HCT116 (cell line): ENCODE measurements around the gene STX5. TPM values are rescaled to one million over a fixed set of nuclear protein-coding genes. Genes with fewer than 3 reads are reported as not detected.
A peak's percentile ranks its signal among the peaks of the same experiment; 100 is the strongest.

Experiments
- ATAC-seq: fragments of 200-7000 bp; cut with Tn5 transposase; 2 replicates; pipeline ENCODE4 v1.9.1; 2020; ENCODE audit warnings: mild to moderate bottlenecking, moderate library complexity
- BruUV-seq: library from RNA; stranded (reverse); fragments of 400-500 nt; replicated peaks from 2 replicates; lab custom pipeline; 2021; lab: Mats Ljungman, UMichigan
- CTCF ChIA-PET: fragments of 300-600 bp; sonication (Branson Sonifier 250); formaldehyde crosslinking; loops from one replicate; lab custom pipeline; 2021; ENCODE audit warnings: antibody characterized with exemption; lab: Charles Lee
- POLR2A ChIA-PET: fragments of 300-600, 350-600 bp; sonication (Branson Sonifier 250); formaldehyde crosslinking; loops from one replicate; lab custom pipeline; 2021; ENCODE audit warnings: antibody characterized with exemption; lab: Charles Lee
- RAD21 ChIA-PET, 2 experiments: fragments of 300-600 bp; sonication (Branson Sonifier 250); formaldehyde crosslinking; loops; one replicate each; lab custom pipeline; 2023; ENCODE audit warnings: low total read pairs in 2 of 2; ENCODE audit not compliant: uncharacterized antibody in 2 of 2, unreplicated experiment in 2 of 2, low non-redundant PET in 1 of 2; lab: Charles Lee
- DNase-seq: peaks from one replicate; pipeline ENCODE4 v3.0.0-alpha.2; 2010; ENCODE audit warnings: low read depth, low spot score
- H2AFZ ChIP-seq: fragments of 200-600 bp; shearing (Covaris generic), sonication (generic); 2 replicates; pipeline ENCODE4 v1.6.1; 2017; ENCODE audit warnings: low read depth, mixed run types, mixed read lengths, antibody characterized with exemption, low read length; ENCODE audit not compliant: poor library complexity, severe bottlenecking
- H3K27ac ChIP-seq: 2 replicates; pipeline ENCODE4 v1.5.1; 2012; ENCODE audit warnings: low read depth, low read length
- H3K27me3 ChIP-seq: fragments of 200-600 bp; sonication (generic); 2 replicates; pipeline ENCODE4 v1.6.1; 2016; ENCODE audit warnings: mixed run types, low read length, mixed read lengths; ENCODE audit not compliant: insufficient read depth
- H3K36me3 ChIP-seq, 2 experiments: fragments of 200-500 bp in 1 of 2; fragments of 200-600 bp in 1 of 2; sonication (Bioruptor generic) in 1 of 2; sonication (generic) in 1 of 2; 2 replicates each; pipeline versions ENCODE4 v1.5.1 to v1.6.1; 2014 to 2016; ENCODE audit warnings: low read length in 2 of 2, inconsistent platforms in 1 of 2, mixed read lengths in 1 of 2, mixed run types in 1 of 2; ENCODE audit not compliant: insufficient read depth in 2 of 2, control insufficient read depth in 1 of 2
- H3K4me1 ChIP-seq, 2 experiments: fragments of 200-600 bp in 1 of 2; sonication (generic) in 1 of 2; 2 replicates each; pipeline versions ENCODE4 v1.5.1 to v1.6.1; 2012 to 2017; ENCODE audit warnings: low read length in 2 of 2, inconsistent platforms in 1 of 2, mild to moderate bottlenecking in 1 of 2, mixed read lengths in 1 of 2, mixed run types in 1 of 2, moderate library complexity in 1 of 2; ENCODE audit not compliant: insufficient read depth in 2 of 2, control insufficient read depth in 1 of 2
- H3K4me2 ChIP-seq: fragments of 200-600 bp; sonication (generic); 2 replicates; pipeline ENCODE4 v1.6.1; 2017; ENCODE audit warnings: mixed run types, low read length, mixed read lengths
- H3K4me3 ChIP-seq, 2 experiments: fragments of 200-600 bp in 1 of 2; sonication (generic) in 1 of 2; replicated peaks in 1 of 2; 2 replicates each; pipeline ENCODE4 v1.5.1; 2011 to 2016; ENCODE audit warnings: low read length in 2 of 2, control low read depth in 1 of 2, low read depth in 1 of 2, mild to moderate bottlenecking in 1 of 2, mixed read lengths in 1 of 2, mixed run types in 1 of 2
- H3K79me2 ChIP-seq: fragments of 200-600 bp; sonication (generic); 2 replicates; pipeline ENCODE4 v1.6.1; 2017; ENCODE audit warnings: mild to moderate bottlenecking, mixed run types, low read length, moderate library complexity, mixed read lengths; ENCODE audit not compliant: insufficient read depth
- H3K9ac ChIP-seq: fragments of 200-600 bp; sonication (generic); 2 replicates; pipeline ENCODE4 v1.6.1; 2016; ENCODE audit warnings: low read length, mixed read lengths
- H3K9me2 ChIP-seq: fragments of 200-600 bp; sonication (generic), shearing (Covaris generic); 2 replicates; pipeline ENCODE4 v1.6.1; 2017; ENCODE audit warnings: mixed run types, mild to moderate bottlenecking, moderate library complexity; ENCODE audit not compliant: insufficient read depth
- H3K9me3 ChIP-seq, 2 experiments: fragments of 200-500 bp in 1 of 2; fragments of 200-600 bp in 1 of 2; sonication (Bioruptor generic) in 1 of 2; sonication (generic) in 1 of 2; 2 replicates each; pipeline ENCODE4 v1.6.1; 2014 to 2017; ENCODE audit warnings: low read length in 2 of 2, mixed read lengths in 2 of 2, inconsistent platforms in 1 of 2, low read depth in 1 of 2, mild to moderate bottlenecking in 1 of 2, mixed run types in 1 of 2, moderate library complexity in 1 of 2; ENCODE audit not compliant: control insufficient read depth in 1 of 2, insufficient read depth in 1 of 2
- H4K20me1 ChIP-seq: fragments of 200-600 bp; sonication (generic), shearing (Covaris generic); 2 replicates; pipeline ENCODE4 v1.6.1; 2017; ENCODE audit warnings: mixed run types, mild to moderate bottlenecking, moderate library complexity; ENCODE audit not compliant: insufficient read depth
- CBX3 ChIP-seq: IDR thresholded peaks from 2 replicates; pipeline ENCODE4 v1.6.1; 2012; ENCODE audit warnings: low read depth
- EZH2phosphoT487 ChIP-seq: fragments of 200-600 bp; IDR thresholded peaks from 2 replicates; pipeline ENCODE4 v1.6.1; 2018; ENCODE audit warnings: antibody characterized with exemption, borderline replicate concordance
- POLR2AphosphoS5 ChIP-seq: IDR thresholded peaks from 2 replicates; pipeline ENCODE4 v1.6.1; 2011; ENCODE audit warnings: mild to moderate bottlenecking, low read depth, low read length, moderate library complexity
- TCF7L2 ChIP-seq: IDR thresholded peaks from 2 replicates; pipeline ENCODE4 v1.7.0; 2011; ENCODE audit warnings: borderline replicate concordance, inconsistent platforms; ENCODE audit not compliant: insufficient read depth, insufficient read length; ENCODE audit errors: extremely low read depth
- ZNF274 ChIP-seq: fragments of 200-500 bp; sonication (Bioruptor generic); IDR thresholded peaks from 2 replicates; pipeline ENCODE4 v1.6.1; 2014; ENCODE audit warnings: mild to moderate bottlenecking, low read depth, low read length, inconsistent platforms
- intact Hi-C: fragments of 100-400 bp; cut with micrococcal nuclease; formaldehyde crosslinking; loops from 2 replicates; pipeline ENCODE4 v1.10.0; 2022
- total RNA-seq: library from RNA; stranded (reverse); gene quantifications from one replicate; pipeline ENCODE4 v1.2.1, GENCODE V29; 2021; ENCODE audit not compliant: unreplicated experiment
- TF ChIP-seq, protein P1 (sequence below), 3 experiments: fragments of 200-600 bp in 1 of 3; sonication (generic) in 1 of 3; IDR thresholded peaks in 2 of 3; conservative IDR thresholded peaks in 1 of 3; 2 replicates each; pipeline ENCODE4 v1.5.1; 2012 to 2017; ENCODE audit warnings: low read depth in 2 of 3, low read length in 2 of 3, antibody characterized with exemption in 1 of 3, borderline replicate concordance in 1 of 3, control low read depth in 1 of 3, mild to moderate bottlenecking in 1 of 3, mixed read lengths in 1 of 3, mixed run types in 1 of 3, moderate library complexity in 1 of 3; ENCODE audit not compliant: insufficient read depth in 1 of 3

The STX5 gene
- total RNA-seq, 1 experiment from 2014 or later: 29.5 TPM

DNA sequence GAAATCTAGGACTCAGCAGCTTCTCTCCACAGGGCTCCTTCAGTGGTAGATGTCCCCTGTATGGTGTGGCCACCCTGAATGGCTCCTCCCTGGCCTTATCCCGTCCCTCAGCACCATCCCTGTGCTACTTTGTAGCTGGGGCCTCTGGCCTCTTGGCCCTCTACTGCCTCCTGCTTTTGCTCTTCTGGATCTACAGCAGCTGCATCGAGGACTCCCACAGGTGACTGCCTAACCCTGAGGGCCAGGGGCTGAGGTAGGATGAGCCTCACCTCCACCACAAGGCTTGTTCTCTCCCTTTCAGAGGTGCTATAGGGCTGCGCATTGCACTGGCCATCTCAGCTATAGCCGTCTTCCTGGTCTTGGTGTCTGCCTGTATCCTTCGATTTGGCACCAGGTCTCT lies 42.9 kb downstream of the STX5 start:
- ChIA-PET POLR2A (interaction anchor here (6.1 kb wide), 1 partner anchor 51 kb away, joined by 82 read pairs; the partner anchor contains the start of gene WDR74), CTCF (interaction anchor here (1.4 kb wide), 1 partner anchor 394 kb away, joined by 4 read pairs; no protein-coding TSS in a partner anchor), RAD21 (no interaction called here)
- H3K36me3 ChIP-seq: peaks cover 11 to 34% of the 10 kb centered on the region in 2 experiments; a peak in 2 of 4 replicates
- H3K9ac ChIP-seq: peak overlapping the region; percentile 86
- no peak overlapping the region for H2AFZ ChIP-seq
- DNase-seq: no peak
- peak overlapping the region; percentile 96 for H3K27ac ChIP-seq
- BruUV-seq: no TSS peak
- H3K9me2 ChIP-seq: no peaks in the 10 kb centered on the region
- intact Hi-C loops: loop anchor here (1.0 to 5.0 kb wide), 3 partner anchors 51 to 117 kb away; partner anchors contain the start of genes LBHD1, SLC3A2 and UQCC3
- ATAC-seq: no peak
- H3K4me1 ChIP-seq: peaks cover 26 to 47% of the 10 kb centered on the region in 2 experiments; a peak in 3 of 4 replicates
- peaks cover 51% of the 10 kb centered on the region for H3K79me2 ChIP-seq
- H3K27me3 ChIP-seq: no peaks in the 10 kb centered on the region
- H3K4me2 ChIP-seq: peak overlapping the region; percentile 91
- no peaks in the 10 kb centered on the region for H4K20me1 ChIP-seq
- no peak for TF ChIP-seq ZNF274
- no peak for TF ChIP-seq EZH2phosphoT487
- TF ChIP-seq, protein P1, sequence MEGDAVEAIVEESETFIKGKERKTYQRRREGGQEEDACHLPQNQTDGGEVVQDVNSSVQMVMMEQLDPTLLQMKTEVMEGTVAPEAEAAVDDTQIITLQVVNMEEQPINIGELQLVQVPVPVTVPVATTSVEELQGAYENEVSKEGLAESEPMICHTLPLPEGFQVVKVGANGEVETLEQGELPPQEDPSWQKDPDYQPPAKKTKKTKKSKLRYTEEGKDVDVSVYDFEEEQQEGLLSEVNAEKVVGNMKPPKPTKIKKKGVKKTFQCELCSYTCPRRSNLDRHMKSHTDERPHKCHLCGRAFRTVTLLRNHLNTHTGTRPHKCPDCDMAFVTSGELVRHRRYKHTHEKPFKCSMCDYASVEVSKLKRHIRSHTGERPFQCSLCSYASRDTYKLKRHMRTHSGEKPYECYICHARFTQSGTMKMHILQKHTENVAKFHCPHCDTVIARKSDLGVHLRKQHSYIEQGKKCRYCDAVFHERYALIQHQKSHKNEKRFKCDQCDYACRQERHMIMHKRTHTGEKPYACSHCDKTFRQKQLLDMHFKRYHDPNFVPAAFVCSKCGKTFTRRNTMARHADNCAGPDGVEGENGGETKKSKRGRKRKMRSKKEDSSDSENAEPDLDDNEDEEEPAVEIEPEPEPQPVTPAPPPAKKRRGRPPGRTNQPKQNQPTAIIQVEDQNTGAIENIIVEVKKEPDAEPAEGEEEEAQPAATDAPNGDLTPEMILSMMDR (IDR thresholded peaks at IDR 0.05 in 2 of 3, conservative IDR thresholded peaks at IDR 0.05 in 1 of 3; ENCODE audit: borderline replicate concordance in 1 of 3, insufficient read depth in 1 of 3, low read depth in 2 of 3, low read length in 2 of 3): peak in 2 of 3 experiments; percentile 15 to 38; a peak in 2 of 6 replicates
- 0 out of 2 replicates have a peak, but pooled peaks have one; percentile 31 for TF ChIP-seq POLR2AphosphoS5
- no peak for TF ChIP-seq CBX3
- TF ChIP-seq TCF7L2: no peak
- no peaks in the 10 kb centered on the region for H3K9me3 ChIP-seq
- peak overlapping the region; percentile 19 to 80; a peak in 2 of 4 replicates for H3K4me3 ChIP-seq
